PC-3 (cell line): Measurements from ENCODE around the gene E2F7. TPM values are rescaled to one million over a fixed set of nuclear protein-coding genes. Genes with fewer than 3 reads are reported as not detected.
A peak's percentile ranks its signal among the peaks of the same experiment; 100 is the strongest.

Source experiments
- ATAC-seq: fragments of 200-7000 bp; cut with Tn5 transposase; 2 replicates; pipeline ENCODE4 v1.9.1; 2020; ENCODE audit warnings: mild to moderate bottlenecking, moderate library complexity
- BruUV-seq: library from RNA; stranded (reverse); fragments of 400-500 nt; replicated peaks from 2 replicates; lab custom pipeline; 2021; lab: Mats Ljungman, UMichigan
- CTCF ChIA-PET: fragments of 300-600 bp; sonication (Branson Sonifier 250); formaldehyde crosslinking; loops from one replicate; lab custom pipeline; 2022; ENCODE audit warnings: antibody characterized with exemption; lab: Charles Lee
- POLR2A ChIA-PET: fragments of 300-600 bp; sonication (Branson Sonifier 250); formaldehyde crosslinking; loops from one replicate; lab custom pipeline; 2022; ENCODE audit warnings: antibody characterized with exemption; ENCODE audit not compliant: unreplicated experiment; lab: Charles Lee
- DNase-seq: peaks from one replicate; pipeline ENCODE4 v3.0.0-alpha.2; 2015
- H2AFZ ChIP-seq: fragments of 300-600 bp; sonication (generic); 2 replicates; pipeline ENCODE4 v1.6.0; 2016; ENCODE audit warnings: antibody characterized with exemption, low read length
- H3F3A ChIP-seq: fragments of 300-600 bp; sonication (generic); one replicate; pipeline ENCODE4 v1.6.0; 2017; ENCODE audit warnings: antibody characterized with exemption, low read length, control low read depth, mild to moderate bottlenecking; ENCODE audit not compliant: unreplicated experiment
- H3K27ac ChIP-seq: fragments of 300-600 bp; sonication (generic); 2 replicates; pipeline ENCODE4 v1.5.1; 2016; ENCODE audit warnings: mild to moderate bottlenecking, low read length
- H3K27me3 ChIP-seq: fragments of 300-600 bp; sonication (generic); 2 replicates; pipeline ENCODE4 v1.6.1; 2016; ENCODE audit warnings: low read length, mixed read lengths
- H3K36me3 ChIP-seq: fragments of 300-600 bp; sonication (generic); 2 replicates; pipeline ENCODE4 v1.6.1; 2016; ENCODE audit warnings: low read depth, mixed run types, low read length, mixed read lengths
- H3K4me1 ChIP-seq: fragments of 300-600 bp; sonication (generic); 2 replicates; pipeline ENCODE4 v1.5.1; 2016; ENCODE audit warnings: low read length; ENCODE audit not compliant: insufficient read depth
- H3K4me2 ChIP-seq: fragments of 300-600 bp; sonication (generic); 2 replicates; pipeline ENCODE4 v1.6.0; 2016; ENCODE audit warnings: low read length
- H3K4me3 ChIP-seq: fragments of 300-600 bp; sonication (generic); 2 replicates; pipeline ENCODE4 v1.5.1; 2016; ENCODE audit warnings: mild to moderate bottlenecking, low read length, mixed read lengths
- H3K79me2 ChIP-seq: fragments of 300-600 bp; sonication (generic); 2 replicates; pipeline ENCODE4 v1.6.1; 2017; ENCODE audit warnings: low read length, mixed read lengths
- H3K9ac ChIP-seq: fragments of 300-600 bp; sonication (generic); 2 replicates; pipeline ENCODE4 v1.6.0; 2016; ENCODE audit warnings: mild to moderate bottlenecking, low read length
- H3K9me2 ChIP-seq: fragments of 300-600 bp; sonication (generic); replicated peaks from 2 replicates; pipeline ENCODE4 v1.6.1; 2016; ENCODE audit warnings: mixed run types, low read length, mixed read lengths
- H3K9me3 ChIP-seq: fragments of 300-600 bp; sonication (generic); 2 replicates; pipeline ENCODE4 v1.6.1; 2016; ENCODE audit warnings: low read length, mixed read lengths
- H4K20me1 ChIP-seq: fragments of 300-600 bp; sonication (generic); 2 replicates; pipeline ENCODE4 v1.6.1; 2016; ENCODE audit warnings: low read length, mixed read lengths
- EZH2 ChIP-seq: fragments of 300-600 bp; sonication (generic); IDR thresholded peaks from one replicate; pipeline ENCODE4 v1.6.1; 2017; ENCODE audit warnings: antibody characterized with exemption, mild to moderate bottlenecking, low read length; ENCODE audit not compliant: unreplicated experiment
- EZH2phosphoT487 ChIP-seq: fragments of 300-600 bp; sonication (generic); IDR thresholded peaks from 2 replicates; pipeline ENCODE4 v1.6.1; 2018; ENCODE audit warnings: mild to moderate bottlenecking, antibody characterized with exemption, low read length, borderline replicate concordance
- intact Hi-C: fragments of 100-400 bp; cut with micrococcal nuclease; formaldehyde crosslinking; loops from 2 replicates; pipeline ENCODE4 v1.9.0; 2023
- total RNA-seq: library from RNA; depleted of rRNA; stranded (reverse); fragments of >200 nt; gene quantifications from 2 replicates; pipeline ENCODE4 v1.2.3, GENCODE V29; 2014; rRNA removed
- TF ChIP-seq, protein P1 (sequence below): fragments of 300-600 bp; sonication (generic); conservative IDR thresholded peaks from 2 replicates; pipeline ENCODE4 v1.5.1; 2017; ENCODE audit warnings: antibody characterized with exemption, low read depth, mild to moderate bottlenecking, low read length

The E2F7 gene
- total RNA-seq, 1 experiment from 2014 or later, result 19.0 TPM

DNA sequence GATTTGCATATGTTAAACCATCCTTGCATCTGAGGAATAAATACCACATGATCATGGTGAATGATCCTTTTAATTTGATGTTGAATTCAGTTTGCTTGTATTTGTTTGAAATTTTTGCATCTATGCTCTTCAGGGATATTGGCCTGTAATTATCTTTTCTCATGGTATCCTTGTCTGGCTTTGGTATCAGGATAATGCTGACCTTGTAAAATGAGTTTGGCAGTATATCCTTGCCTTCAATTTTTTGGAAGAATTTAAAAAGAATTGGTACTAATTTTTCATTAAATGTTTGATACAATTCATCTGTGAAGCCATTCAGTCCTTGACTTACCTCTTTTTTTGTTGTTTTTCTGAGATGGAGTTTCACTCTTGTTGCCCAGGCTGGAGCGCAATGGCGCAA lies 85.2 kb downstream of the E2F7 start:
- no peak for ATAC-seq
- CTCF ChIA-PET, result no interaction called here
- Histone ChIP-seq H3K4me2 (no peak overlapping the region), H3K4me1 (no peaks in the 10 kb centered on the region), H3K4me3 (no peak overlapping the region), H2AFZ (no peak overlapping the region), H3F3A (no peaks in the 10 kb centered on the region), H3K9me2 (no peaks in the 10 kb centered on the region), H3K9ac (no peak overlapping the region), H4K20me1 (no peaks in the 10 kb centered on the region), H3K36me3 (no peaks in the 10 kb centered on the region), H3K79me2 (no peaks in the 10 kb centered on the region), H3K27me3 (no peaks in the 10 kb centered on the region), H3K9me3 (peaks cover 6% of the 10 kb centered on the region; the same call in 1 of the 2 replicates), H3K27ac (no peak overlapping the region)
- intact Hi-C loops, result no loop called here
- no peak for DNase-seq
- POLR2A ChIA-PET, result no interaction called here
- TF ChIP-seq, protein P1, sequence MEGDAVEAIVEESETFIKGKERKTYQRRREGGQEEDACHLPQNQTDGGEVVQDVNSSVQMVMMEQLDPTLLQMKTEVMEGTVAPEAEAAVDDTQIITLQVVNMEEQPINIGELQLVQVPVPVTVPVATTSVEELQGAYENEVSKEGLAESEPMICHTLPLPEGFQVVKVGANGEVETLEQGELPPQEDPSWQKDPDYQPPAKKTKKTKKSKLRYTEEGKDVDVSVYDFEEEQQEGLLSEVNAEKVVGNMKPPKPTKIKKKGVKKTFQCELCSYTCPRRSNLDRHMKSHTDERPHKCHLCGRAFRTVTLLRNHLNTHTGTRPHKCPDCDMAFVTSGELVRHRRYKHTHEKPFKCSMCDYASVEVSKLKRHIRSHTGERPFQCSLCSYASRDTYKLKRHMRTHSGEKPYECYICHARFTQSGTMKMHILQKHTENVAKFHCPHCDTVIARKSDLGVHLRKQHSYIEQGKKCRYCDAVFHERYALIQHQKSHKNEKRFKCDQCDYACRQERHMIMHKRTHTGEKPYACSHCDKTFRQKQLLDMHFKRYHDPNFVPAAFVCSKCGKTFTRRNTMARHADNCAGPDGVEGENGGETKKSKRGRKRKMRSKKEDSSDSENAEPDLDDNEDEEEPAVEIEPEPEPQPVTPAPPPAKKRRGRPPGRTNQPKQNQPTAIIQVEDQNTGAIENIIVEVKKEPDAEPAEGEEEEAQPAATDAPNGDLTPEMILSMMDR, result no peak
- TF ChIP-seq EZH2phosphoT487 (no peak), EZH2 (no peak)
- BruUV-seq, result no TSS peak

DNA sequence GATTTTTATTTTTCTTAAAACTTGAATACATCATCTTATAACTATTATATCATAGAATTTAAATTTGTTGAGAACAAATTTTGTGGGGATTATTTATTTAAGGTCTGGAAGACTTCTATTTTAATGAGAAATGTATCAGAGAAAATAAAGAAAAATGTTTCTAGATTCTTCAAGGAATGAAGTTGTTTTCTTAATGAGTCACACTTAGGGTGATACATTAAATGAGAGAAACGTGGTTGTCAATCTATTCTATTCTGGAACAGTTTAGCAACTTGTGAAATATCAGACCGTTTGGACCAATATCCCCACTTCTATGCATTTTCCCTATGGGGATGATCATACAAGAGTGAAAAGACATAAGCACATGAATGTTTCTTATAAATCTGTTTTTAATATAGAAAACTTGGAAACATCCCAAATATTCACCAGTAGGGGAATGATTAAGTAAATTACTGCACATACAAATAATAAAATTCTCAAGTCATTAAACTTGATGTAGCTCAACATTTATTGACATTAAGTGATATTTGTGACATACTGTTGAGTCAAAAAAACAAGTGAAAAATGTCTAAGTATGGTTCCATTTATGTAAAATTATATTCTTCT lies 88.5 kb downstream of the E2F7 start:
- DNase-seq (peak; percentile 9), ATAC-seq (no peak)
- H2AFZ ChIP-seq, result no peak overlapping the region
- no peaks in the 10 kb centered on the region for H3F3A ChIP-seq
- intact Hi-C loops, result no loop called here
- TF ChIP-seq EZH2phosphoT487 (no peak), EZH2 (no peak)
- TF ChIP-seq, protein P1, result no peak
- H3K36me3 ChIP-seq, result no peaks in the 10 kb centered on the region
- CTCF ChIA-PET, result interaction anchor here (0.7 kb wide), 1 partner anchor 84 kb away, joined by 4 read pairs; no protein-coding TSS in a partner anchor
- no peaks in the 10 kb centered on the region for H3K4me1 ChIP-seq
- H3K27ac ChIP-seq, result no peak overlapping the region
- H3K4me2 ChIP-seq, result no peak overlapping the region
- POLR2A ChIA-PET, result no interaction called here
- H3K27me3 ChIP-seq, result peaks cover 21% of the 10 kb centered on the region; the same call in 1 of the 2 replicates
- H3K79me2 ChIP-seq, result no peaks in the 10 kb centered on the region
- no TSS peak for BruUV-seq
- no peaks in the 10 kb centered on the region for H4K20me1 ChIP-seq
- H3K9me2 ChIP-seq, result no peaks in the 10 kb centered on the region
- H3K9ac ChIP-seq, result no peak overlapping the region
- H3K4me3 ChIP-seq, result no peak overlapping the region
- H3K9me3 ChIP-seq, result no peaks in the 10 kb centered on the region

Other genes with a start within 250 kb of the E2F7 start
- gene CSRP2, start 186.6 kb downstream of the E2F7 start, total RNA-seq, result 33.1 and 36.3 TPM in 2 replicates